Mesenteric fat pad (tissue), 1 donor: ENCODE results near the gene ACVR2B. TPM values are rescaled to one million over a fixed set of nuclear protein-coding genes. Genes with fewer than 3 reads are reported as not detected.
"Not testable (repeated sequence)": the region's sequence is repeated elsewhere in the genome, so short reads cannot be mapped to it uniquely, and the experiment has no call there.

Experiments used
- DNase-seq: peaks from one replicate; pipeline ENCODE4 v3.0.0-alpha.2; 2020; ENCODE audit warnings: low spot score
- long read RNA-seq: library from polyadenylated mRNA; unstranded; transcript quantifications from one replicate; pipeline ENCODE4 v2.0.0, GENCODE V29; 2020
- total RNA-seq: library from RNA; stranded (reverse); fragmentation: NEBNext Ultra II Directional; extraction: Animal tissue kit (Norgen Biotek cat#: 25700); gene quantifications from one replicate; pipeline ENCODE4 v1.2.1, GENCODE V29; 2021
- donor health status: DM: yes; HTN: yes; CAD: no.

The ACVR2B gene
- total RNA-seq: 2.7 TPM
- long read RNA-seq, full-length matches to known transcripts: 2 of 6 reads
- long read RNA-seq, partial matches to known transcripts: 0 of 6 reads
- long read RNA-seq, other reads (novel, unspliced or antisense): 4 of 6 reads

GRCh38 chr3:38453075-38453912 is at the start of gene ACVR2B:
Gene ACVR2B (plus strand): TSS chr3:38453890. CDS start chr3:38454323, 433 bp downstream.
- no peak for DNase-seq

- DNase-seq: no peak
Measured at GRCh38 chr3:38404286-38404685, 49.4 kb upstream of the ACVR2B start.

- no peak for DNase-seq
Measured at GRCh38 chr3:38411591-38411990, 42.1 kb upstream of the ACVR2B start.

GRCh38 chr3:38420758-38421157 is 32.9 kb upstream of the ACVR2B start:
- not testable (repeated sequence) for DNase-seq

- no peak for DNase-seq
Measured at GRCh38 chr3:38421679-38422336, 31.9 kb upstream of the ACVR2B start.

- not testable (repeated sequence) for DNase-seq
Measured at GRCh38 chr3:38426798-38427426, 26.8 kb upstream of the ACVR2B start.

GRCh38 chr3:38432871-38433658 is 20.6 kb upstream of the ACVR2B start:
- DNase-seq: not testable (repeated sequence)

- DNase-seq: not testable (repeated sequence)
Measured at GRCh38 chr3:38433661-38434060, 20.0 kb upstream of the ACVR2B start.

- DNase-seq: not testable (repeated sequence)
Measured at GRCh38 chr3:38438436-38439069, 15.1 kb upstream of the ACVR2B start.

GRCh38 chr3:38443205-38443604 is 10.5 kb upstream of the ACVR2B start:
- not testable (repeated sequence) for DNase-seq

GRCh38 chr3:38446085-38446686 is 7.5 kb upstream of the ACVR2B start:
- no peak for DNase-seq

- no peak for DNase-seq
Measured at GRCh38 chr3:38446812-38447211, 6.9 kb upstream of the ACVR2B start.

- no peak for DNase-seq
Measured at GRCh38 chr3:38450853-38451252, 2.8 kb upstream of the ACVR2B start.

- no peak for DNase-seq
Measured at GRCh38 chr3:38453913-38454177, 155 bp downstream of the ACVR2B start.

- no peak for DNase-seq
Measured at GRCh38 chr3:38454178-38454883, 641 bp downstream of the ACVR2B start.

GRCh38 chr3:38454884-38455638 is 1.4 kb downstream of the ACVR2B start:
- no peak for DNase-seq

- no peak for DNase-seq
Measured at GRCh38 chr3:38455639-38456430, 2.1 kb downstream of the ACVR2B start.
